Neural progenitor cell (in vitro differentiated cells): ENCODE results near the gene SPTLC3.

Experiments used
- EZH2 ChIP-seq: fragments of 200-600 bp; sonication (generic); IDR thresholded peaks from 2 replicates; pipeline ENCODE4 v1.6.1; 2017; ENCODE audit warnings: antibody characterized with exemption, mild to moderate bottlenecking, moderate library complexity
- TF ChIP-seq, protein P1 (sequence below): fragments of 200-600 bp; sonication (generic); IDR thresholded peaks from 2 replicates; pipeline ENCODE4 v1.5.1; 2017; ENCODE audit warnings: antibody characterized with exemption, mild to moderate bottlenecking

GRCh38 chr20:13110796-13111195 lies 102.0 kb downstream of the SPTLC3 start:
- TF ChIP-seq, protein P1, sequence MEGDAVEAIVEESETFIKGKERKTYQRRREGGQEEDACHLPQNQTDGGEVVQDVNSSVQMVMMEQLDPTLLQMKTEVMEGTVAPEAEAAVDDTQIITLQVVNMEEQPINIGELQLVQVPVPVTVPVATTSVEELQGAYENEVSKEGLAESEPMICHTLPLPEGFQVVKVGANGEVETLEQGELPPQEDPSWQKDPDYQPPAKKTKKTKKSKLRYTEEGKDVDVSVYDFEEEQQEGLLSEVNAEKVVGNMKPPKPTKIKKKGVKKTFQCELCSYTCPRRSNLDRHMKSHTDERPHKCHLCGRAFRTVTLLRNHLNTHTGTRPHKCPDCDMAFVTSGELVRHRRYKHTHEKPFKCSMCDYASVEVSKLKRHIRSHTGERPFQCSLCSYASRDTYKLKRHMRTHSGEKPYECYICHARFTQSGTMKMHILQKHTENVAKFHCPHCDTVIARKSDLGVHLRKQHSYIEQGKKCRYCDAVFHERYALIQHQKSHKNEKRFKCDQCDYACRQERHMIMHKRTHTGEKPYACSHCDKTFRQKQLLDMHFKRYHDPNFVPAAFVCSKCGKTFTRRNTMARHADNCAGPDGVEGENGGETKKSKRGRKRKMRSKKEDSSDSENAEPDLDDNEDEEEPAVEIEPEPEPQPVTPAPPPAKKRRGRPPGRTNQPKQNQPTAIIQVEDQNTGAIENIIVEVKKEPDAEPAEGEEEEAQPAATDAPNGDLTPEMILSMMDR: no peak
- TF ChIP-seq EZH2: no peak
